Uterus (tissue), 2 donors: ENCODE data around the gene KIAA1217.

ENCODE experiments used
- POLR2A ChIP-seq, 2 donors: fragments of 450-650 bp; IDR thresholded peaks; one replicate each; pipeline ENCODE4 v1.6.1; 2016; ENCODE audit warnings: antibody characterized with exemption in 2 of 2, mild to moderate bottlenecking in 1 of 2, moderate library complexity in 1 of 2
- TF ChIP-seq, protein P1 (sequence below), 4 experiments: fragments of 200-600 bp in 2 of 4; fragments of 450-650 bp in 2 of 4; sonication (generic) in 2 of 4; IDR thresholded peaks; one replicate each; pipeline ENCODE4 v1.5.1; 2016 to 2019; ENCODE audit warnings: antibody characterized with exemption in 4 of 4, mild to moderate bottlenecking in 2 of 4, moderate library complexity in 1 of 4

DNA sequence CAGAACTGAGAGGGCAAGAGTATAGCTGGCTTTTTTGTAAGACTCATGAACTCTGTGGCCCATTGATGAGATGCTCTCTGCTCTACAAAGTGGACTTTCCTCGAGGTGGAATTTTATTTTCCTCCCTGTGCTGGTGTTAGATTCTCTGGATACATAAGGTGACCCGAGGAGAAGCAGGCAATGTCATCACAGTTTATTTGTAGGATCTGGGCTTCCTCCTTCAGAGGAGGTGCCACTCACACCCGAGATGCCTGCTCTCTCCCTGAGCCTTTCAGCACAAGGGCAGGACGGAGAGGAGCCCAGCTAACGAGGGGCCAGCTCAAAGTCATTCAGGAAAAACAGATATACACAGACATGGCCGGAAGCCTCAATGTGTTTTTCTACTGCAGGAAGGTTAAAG is 103.0 kb downstream of the KIAA1217 start:
- TF ChIP-seq, protein P1, sequence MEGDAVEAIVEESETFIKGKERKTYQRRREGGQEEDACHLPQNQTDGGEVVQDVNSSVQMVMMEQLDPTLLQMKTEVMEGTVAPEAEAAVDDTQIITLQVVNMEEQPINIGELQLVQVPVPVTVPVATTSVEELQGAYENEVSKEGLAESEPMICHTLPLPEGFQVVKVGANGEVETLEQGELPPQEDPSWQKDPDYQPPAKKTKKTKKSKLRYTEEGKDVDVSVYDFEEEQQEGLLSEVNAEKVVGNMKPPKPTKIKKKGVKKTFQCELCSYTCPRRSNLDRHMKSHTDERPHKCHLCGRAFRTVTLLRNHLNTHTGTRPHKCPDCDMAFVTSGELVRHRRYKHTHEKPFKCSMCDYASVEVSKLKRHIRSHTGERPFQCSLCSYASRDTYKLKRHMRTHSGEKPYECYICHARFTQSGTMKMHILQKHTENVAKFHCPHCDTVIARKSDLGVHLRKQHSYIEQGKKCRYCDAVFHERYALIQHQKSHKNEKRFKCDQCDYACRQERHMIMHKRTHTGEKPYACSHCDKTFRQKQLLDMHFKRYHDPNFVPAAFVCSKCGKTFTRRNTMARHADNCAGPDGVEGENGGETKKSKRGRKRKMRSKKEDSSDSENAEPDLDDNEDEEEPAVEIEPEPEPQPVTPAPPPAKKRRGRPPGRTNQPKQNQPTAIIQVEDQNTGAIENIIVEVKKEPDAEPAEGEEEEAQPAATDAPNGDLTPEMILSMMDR (IDR thresholded peaks at IDR 0.05): no peak
- TF ChIP-seq POLR2A (IDR thresholded peaks at IDR 0.05): no peak
